Type B pancreatic cell (in vitro differentiated cells): ENCODE measurements around the gene UROC1. TPM values are rescaled to one million over a fixed set of nuclear protein-coding genes. Genes with fewer than 3 reads are reported as not detected.

Source experiments
- DNase-seq: peaks from one replicate; pipeline ENCODE4 v3.0.0; 2021; ENCODE audit warnings: mixed read lengths; ENCODE audit not compliant: unreplicated experiment; ENCODE audit errors: extremely low spot score
- H3K27ac Mint-ChIP-seq: 2 replicates; pipeline ENCODE4 v1.8.0; 2021; ENCODE audit warnings: mild to moderate bottlenecking, mixed read lengths
- H3K27me3 Mint-ChIP-seq: 2 replicates; pipeline ENCODE4 v1.8.0; 2021; ENCODE audit warnings: mixed read lengths
- H3K36me3 Mint-ChIP-seq: 2 replicates; pipeline ENCODE4 v1.8.0; 2021; ENCODE audit warnings: mixed read lengths
- H3K4me1 Mint-ChIP-seq: one replicate; pipeline ENCODE4 v1.8.0; 2021; ENCODE audit warnings: mixed read lengths; ENCODE audit not compliant: unreplicated experiment
- H3K4me3 Mint-ChIP-seq: 2 replicates; pipeline ENCODE4 v1.8.0; 2021; ENCODE audit warnings: mild to moderate bottlenecking, mixed read lengths
- H3K9me3 Mint-ChIP-seq: 2 replicates; pipeline ENCODE4 v1.8.0; 2021; ENCODE audit warnings: mixed read lengths
- total RNA-seq: library from RNA; stranded (reverse); gene quantifications from 2 replicates; pipeline ENCODE4 v1.2.1, GENCODE V29; 2021; ENCODE audit warnings: low replicate concordance
- TF ChIP-seq, protein P1 (sequence below): fragments of 200-600 bp; sonication (generic); conservative IDR thresholded peaks from 2 replicates; pipeline ENCODE4 v1.5.0; 2021; ENCODE audit warnings: antibody characterized with exemption, mild to moderate bottlenecking

UROC1 gene
- total RNA-seq, 1 donor from 2014 or later = not detected

- H3K4me3 Mint-ChIP-seq = no peak overlapping the region
- H3K27me3 Mint-ChIP-seq = peaks cover 6% of the 10 kb centered on the region
- H3K4me1 Mint-ChIP-seq = no peaks in the 10 kb centered on the region
- no peaks in the 10 kb centered on the region for H3K36me3 Mint-ChIP-seq
- no peak for DNase-seq
- no peak overlapping the region for H3K27ac Mint-ChIP-seq
- no peaks in the 10 kb centered on the region for H3K9me3 Mint-ChIP-seq
- TF ChIP-seq, protein P1, sequence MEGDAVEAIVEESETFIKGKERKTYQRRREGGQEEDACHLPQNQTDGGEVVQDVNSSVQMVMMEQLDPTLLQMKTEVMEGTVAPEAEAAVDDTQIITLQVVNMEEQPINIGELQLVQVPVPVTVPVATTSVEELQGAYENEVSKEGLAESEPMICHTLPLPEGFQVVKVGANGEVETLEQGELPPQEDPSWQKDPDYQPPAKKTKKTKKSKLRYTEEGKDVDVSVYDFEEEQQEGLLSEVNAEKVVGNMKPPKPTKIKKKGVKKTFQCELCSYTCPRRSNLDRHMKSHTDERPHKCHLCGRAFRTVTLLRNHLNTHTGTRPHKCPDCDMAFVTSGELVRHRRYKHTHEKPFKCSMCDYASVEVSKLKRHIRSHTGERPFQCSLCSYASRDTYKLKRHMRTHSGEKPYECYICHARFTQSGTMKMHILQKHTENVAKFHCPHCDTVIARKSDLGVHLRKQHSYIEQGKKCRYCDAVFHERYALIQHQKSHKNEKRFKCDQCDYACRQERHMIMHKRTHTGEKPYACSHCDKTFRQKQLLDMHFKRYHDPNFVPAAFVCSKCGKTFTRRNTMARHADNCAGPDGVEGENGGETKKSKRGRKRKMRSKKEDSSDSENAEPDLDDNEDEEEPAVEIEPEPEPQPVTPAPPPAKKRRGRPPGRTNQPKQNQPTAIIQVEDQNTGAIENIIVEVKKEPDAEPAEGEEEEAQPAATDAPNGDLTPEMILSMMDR = no peak
These were observed 3.4 kb downstream of the UROC1 start for GRCh38 chr3:126514161-126514560.

- no peak overlapping the region for H3K27ac Mint-ChIP-seq
- TF ChIP-seq, protein P1 = no peak
- no peak for DNase-seq
- no peaks in the 10 kb centered on the region for H3K9me3 Mint-ChIP-seq
- H3K4me1 Mint-ChIP-seq = no peaks in the 10 kb centered on the region
- peaks cover 6% of the 10 kb centered on the region for H3K27me3 Mint-ChIP-seq
- no peaks in the 10 kb centered on the region for H3K36me3 Mint-ChIP-seq
- H3K4me3 Mint-ChIP-seq = no peak overlapping the region
These were observed 4.5 kb downstream of the UROC1 start for GRCh38 chr3:126512916-126513650.

DNA sequence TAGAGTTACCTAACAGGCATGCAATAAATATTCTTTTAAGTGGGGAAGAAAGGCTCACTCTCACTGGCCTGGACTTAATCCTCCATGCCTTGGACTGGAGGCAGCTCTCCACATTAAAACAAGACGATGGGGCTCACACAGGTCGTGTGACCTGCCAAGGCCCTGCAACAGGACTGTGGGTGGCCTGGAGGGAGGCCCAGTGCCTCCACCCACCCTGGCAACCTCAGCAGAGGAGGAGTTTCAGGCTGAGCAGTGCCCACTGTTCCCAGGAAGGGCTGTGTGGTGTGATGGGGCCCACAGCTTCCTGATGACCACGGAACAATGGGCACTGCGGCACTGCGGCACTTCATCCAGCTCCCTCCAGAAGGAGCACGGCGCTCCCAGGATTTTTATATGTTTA, 5.5 kb downstream of the UROC1 start:
- no peak for DNase-seq
- Mint-ChIP-seq H3K27me3 (peaks cover 6% of the 10 kb centered on the region), H3K36me3 (no peaks in the 10 kb centered on the region), H3K27ac (no peak overlapping the region), H3K4me3 (no peak overlapping the region), H3K4me1 (no peaks in the 10 kb centered on the region), H3K9me3 (no peaks in the 10 kb centered on the region)
- TF ChIP-seq, protein P1 = no peak

DNA sequence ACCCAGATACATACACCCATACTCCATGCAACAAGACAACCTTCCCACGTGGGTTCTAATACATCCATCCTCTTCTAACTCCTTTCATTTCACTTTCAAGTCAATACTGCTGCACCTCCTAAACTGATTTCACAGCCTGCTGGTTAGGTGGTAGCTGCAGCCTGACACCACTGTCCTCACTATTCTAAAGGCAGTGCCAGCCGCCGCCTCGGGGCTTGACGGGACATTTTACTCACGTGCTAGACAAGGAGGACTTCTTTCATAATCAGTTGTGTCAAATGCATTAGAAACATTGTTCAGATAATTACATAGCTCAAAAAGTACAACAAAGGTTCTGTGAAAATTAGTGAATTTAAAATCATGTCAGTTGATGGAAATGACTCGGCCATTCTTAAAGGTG, 6.3 kb downstream of the UROC1 start:
- no peak for DNase-seq
- Mint-ChIP-seq H3K27ac (no peak overlapping the region), H3K4me3 (no peak overlapping the region), H3K36me3 (no peaks in the 10 kb centered on the region), H3K9me3 (no peaks in the 10 kb centered on the region), H3K4me1 (no peaks in the 10 kb centered on the region), H3K27me3 (peaks cover 6% of the 10 kb centered on the region)
- TF ChIP-seq, protein P1 = no peak

- TF ChIP-seq, protein P1 = no peak
- no peak for DNase-seq
- Mint-ChIP-seq H3K4me3 (no peak overlapping the region), H3K36me3 (no peaks in the 10 kb centered on the region), H3K27me3 (peaks cover 9% of the 10 kb centered on the region), H3K9me3 (no peaks in the 10 kb centered on the region), H3K27ac (no peak overlapping the region), H3K4me1 (no peaks in the 10 kb centered on the region)
These were observed 7.2 kb downstream of the UROC1 start for GRCh38 chr3:126510308-126510910.
